Measurements from ENCODE around the gene MAGIX. TPM values are rescaled to one million over a fixed set of nuclear protein-coding genes. Genes with fewer than 3 reads are reported as not detected.

The MAGIX gene
- polyA plus RNA-seq, 1 of the 3 experiments (the other 2 are of a cell fraction) = 1.1 TPM

DNA sequence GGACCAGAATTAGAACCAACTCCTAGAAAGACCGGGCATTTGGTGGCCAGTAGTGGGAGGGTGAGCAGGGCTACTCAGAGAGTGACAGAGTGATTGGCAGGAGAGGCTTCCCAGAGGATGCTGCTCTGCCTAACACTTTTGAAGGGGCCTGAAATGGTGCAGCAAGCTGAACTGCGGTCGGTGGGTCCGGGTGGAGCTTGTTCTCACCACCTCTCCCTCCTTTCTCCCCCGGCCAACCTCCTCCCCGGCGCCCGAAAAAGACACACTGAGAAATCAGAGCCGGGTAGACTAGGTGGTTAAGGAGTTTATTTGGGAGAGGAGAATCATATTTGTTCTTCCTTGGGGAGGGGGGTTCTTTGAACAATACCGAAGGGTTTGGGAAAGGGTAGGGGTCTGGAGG lies 25.0 kb downstream of the MAGIX start:
- Histone ChIP-seq H3K4me2 (no peak overlapping the region), H3K9ac (no peak overlapping the region), H3K4me3 (ENCODE audit: low read depth in 2 of 2, low read length in 1 of 2) (no peak overlapping the region), H4K20me1 (ENCODE audit: insufficient read depth) (no peaks in the 10 kb centered on the region), H3K27ac (ENCODE audit: low read depth in 2 of 2, low read length in 1 of 2) (no peak overlapping the region), H3K4me1 (ENCODE audit: control insufficient read depth in 1 of 2, insufficient read depth in 2 of 2, low read depth in 1 of 2, low read length in 1 of 2) (no peaks in the 10 kb centered on the region; a peak in 1 of 4 replicates), H3K36me3 (replicated peaks in 1 of 2; ENCODE audit: control insufficient read depth in 1 of 2, insufficient read depth in 2 of 2, low read length in 1 of 2) (no peaks in the 10 kb centered on the region), H3F3A (replicated peaks; ENCODE audit: insufficient read depth) (no peaks in the 10 kb centered on the region), H3K9me3 (no peaks in the 10 kb centered on the region), H3K79me2 (ENCODE audit: insufficient read depth) (no peaks in the 10 kb centered on the region), H3K9me2 (no peaks in the 10 kb centered on the region), H2AFZ (ENCODE audit: low read depth) (no peak overlapping the region), H3K27me3 (ENCODE audit: insufficient read depth) (peaks cover 5% of the 10 kb centered on the region; the same call in 1 of the 2 replicates)
- ChIA-PET CTCF (no interaction called here), POLR2A (no interaction called here)
- WGBS (ENCODE audit: low lambda C conversion rate) = 56% methylated on average over 10 of the region's 10 CpGs
- TF ChIP-seq TAF1 (IDR thresholded peaks at IDR 0.05; ENCODE audit: borderline replicate concordance, low read depth, low read length) = no peak
- TF ChIP-seq FOXJ3 (CRISPR knock-in tag; IDR thresholded peaks at IDR 0.05) = no peak
- TF ChIP-seq EP300 (IDR thresholded peaks at IDR 0.05; ENCODE audit: borderline replicate concordance in 1 of 2, low read depth in 1 of 2, low read length in 1 of 2) = no peak
- no peak for TF ChIP-seq RAD21 (IDR thresholded peaks at IDR 0.05; ENCODE audit: low read length)
- TF ChIP-seq, protein P1, sequence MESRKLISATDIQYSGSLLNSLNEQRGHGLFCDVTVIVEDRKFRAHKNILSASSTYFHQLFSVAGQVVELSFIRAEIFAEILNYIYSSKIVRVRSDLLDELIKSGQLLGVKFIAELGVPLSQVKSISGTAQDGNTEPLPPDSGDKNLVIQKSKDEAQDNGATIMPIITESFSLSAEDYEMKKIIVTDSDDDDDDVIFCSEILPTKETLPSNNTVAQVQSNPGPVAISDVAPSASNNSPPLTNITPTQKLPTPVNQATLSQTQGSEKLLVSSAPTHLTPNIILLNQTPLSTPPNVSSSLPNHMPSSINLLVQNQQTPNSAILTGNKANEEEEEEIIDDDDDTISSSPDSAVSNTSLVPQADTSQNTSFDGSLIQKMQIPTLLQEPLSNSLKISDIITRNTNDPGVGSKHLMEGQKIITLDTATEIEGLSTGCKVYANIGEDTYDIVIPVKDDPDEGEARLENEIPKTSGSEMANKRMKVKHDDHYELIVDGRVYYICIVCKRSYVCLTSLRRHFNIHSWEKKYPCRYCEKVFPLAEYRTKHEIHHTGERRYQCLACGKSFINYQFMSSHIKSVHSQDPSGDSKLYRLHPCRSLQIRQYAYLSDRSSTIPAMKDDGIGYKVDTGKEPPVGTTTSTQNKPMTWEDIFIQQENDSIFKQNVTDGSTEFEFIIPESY (IDR thresholded peaks at IDR 0.05; ENCODE audit: borderline replicate concordance, low read depth) = no peak
- TF ChIP-seq, protein P2, sequence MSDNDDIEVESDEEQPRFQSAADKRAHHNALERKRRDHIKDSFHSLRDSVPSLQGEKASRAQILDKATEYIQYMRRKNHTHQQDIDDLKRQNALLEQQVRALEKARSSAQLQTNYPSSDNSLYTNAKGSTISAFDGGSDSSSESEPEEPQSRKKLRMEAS (IDR thresholded peaks at IDR 0.05; ENCODE audit: low read depth) = no peak
- no peak for TF ChIP-seq ELF1 (IDR thresholded peaks at IDR 0.05)
- no peak for TF ChIP-seq GATA2 (CRISPR knock-in tag; IDR thresholded peaks at IDR 0.05)
- TF ChIP-seq RXRA (IDR thresholded peaks at IDR 0.05; ENCODE audit: borderline replicate concordance, low read depth) = no peak
- no peak for TF ChIP-seq TCF12 (IDR thresholded peaks at IDR 0.05)
- no peak for TF ChIP-seq GABPA (IDR thresholded peaks at IDR 0.05; ENCODE audit: low read depth)
- TF ChIP-seq MXI1 (IDR thresholded peaks at IDR 0.05; ENCODE audit: low read depth, low read length) = no peak
- DNase-seq = no peak

DNA sequence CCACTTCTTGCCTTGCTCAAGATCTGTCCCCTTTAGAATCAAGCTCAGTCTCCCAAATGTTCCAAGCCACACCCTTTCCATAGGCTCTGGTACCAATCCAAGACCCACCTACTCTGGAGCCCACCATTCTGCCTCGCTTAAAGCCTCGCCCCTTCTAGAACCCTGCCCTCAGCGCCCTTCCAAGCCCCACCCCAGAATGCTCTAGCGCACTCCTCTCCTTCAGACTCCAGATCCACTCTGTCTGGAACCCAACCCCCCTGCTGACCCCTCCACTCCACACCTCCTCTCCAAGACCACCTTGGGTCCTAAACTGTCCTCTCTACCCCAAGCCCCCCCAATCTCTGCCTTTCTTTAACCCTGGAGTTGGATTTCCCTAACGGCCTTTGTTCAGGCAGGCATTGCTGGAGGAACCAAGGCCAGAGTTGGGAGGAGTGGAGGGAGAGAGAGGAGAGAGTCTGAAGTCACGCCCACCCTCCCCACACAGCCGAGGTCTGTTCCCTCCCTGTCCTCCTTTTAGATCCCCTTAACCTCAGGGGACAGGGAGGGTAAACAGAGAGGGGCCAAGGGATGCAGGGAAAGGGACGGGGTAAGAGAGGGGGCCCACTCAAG lies 26.0 kb downstream of the MAGIX start:
- peaks cover 5% of the 10 kb centered on the region; the same call in 1 of the 2 replicates for H3K27me3 ChIP-seq (ENCODE audit: insufficient read depth)
- H3F3A ChIP-seq (replicated peaks; ENCODE audit: insufficient read depth) = no peaks in the 10 kb centered on the region
- no peaks in the 10 kb centered on the region for H3K9me2 ChIP-seq
- H4K20me1 ChIP-seq (ENCODE audit: insufficient read depth) = no peaks in the 10 kb centered on the region
- H3K9me3 ChIP-seq = no peaks in the 10 kb centered on the region
- H3K4me1 ChIP-seq (ENCODE audit: control insufficient read depth in 1 of 2, insufficient read depth in 2 of 2, low read depth in 1 of 2, low read length in 1 of 2) = no peaks in the 10 kb centered on the region; a peak in 1 of 4 replicates
- H3K36me3 ChIP-seq (replicated peaks in 1 of 2; ENCODE audit: control insufficient read depth in 1 of 2, insufficient read depth in 2 of 2, low read length in 1 of 2) = no peaks in the 10 kb centered on the region
- no peak overlapping the region for H3K4me2 ChIP-seq
- ChIA-PET CTCF (no interaction called here), POLR2A (interaction anchor here (0.8 to 1.2 kb wide), 2 partner anchors 22 to 94 kb away, joined by 3 to 4 read pairs; no protein-coding TSS in a partner anchor)
- H3K79me2 ChIP-seq (ENCODE audit: insufficient read depth) = no peaks in the 10 kb centered on the region
- H3K9ac ChIP-seq = no peak overlapping the region
- H3K4me3 ChIP-seq (ENCODE audit: low read depth in 2 of 2, low read length in 1 of 2) = no peak overlapping the region
- no peak for TF ChIP-seq RCOR1 (IDR thresholded peaks at IDR 0.05; ENCODE audit: low read length)
- TF ChIP-seq, protein P3, sequence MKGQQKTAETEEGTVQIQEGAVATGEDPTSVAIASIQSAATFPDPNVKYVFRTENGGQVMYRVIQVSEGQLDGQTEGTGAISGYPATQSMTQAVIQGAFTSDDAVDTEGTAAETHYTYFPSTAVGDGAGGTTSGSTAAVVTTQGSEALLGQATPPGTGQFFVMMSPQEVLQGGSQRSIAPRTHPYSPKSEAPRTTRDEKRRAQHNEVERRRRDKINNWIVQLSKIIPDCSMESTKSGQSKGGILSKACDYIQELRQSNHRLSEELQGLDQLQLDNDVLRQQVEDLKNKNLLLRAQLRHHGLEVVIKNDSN (IDR thresholded peaks at IDR 0.05; ENCODE audit: borderline replicate concordance, low read depth) = no peak
- TF ChIP-seq, protein P2 (IDR thresholded peaks at IDR 0.05; ENCODE audit: low read depth) = no peak
- TF ChIP-seq EZH2phosphoT487 (IDR thresholded peaks at IDR 0.05; ENCODE audit: borderline replicate concordance, low read depth) = no peak
- no peak for TF ChIP-seq TEAD4 (IDR thresholded peaks at IDR 0.05; ENCODE audit: borderline replicate concordance, insufficient read depth)
- TF ChIP-seq FOXM1 (IDR thresholded peaks at IDR 0.05; ENCODE audit: low read depth) = no peak
- TF ChIP-seq YY1 (IDR thresholded peaks at IDR 0.05; ENCODE audit: low read depth) = no peak
- no peak for TF ChIP-seq GABPA (IDR thresholded peaks at IDR 0.05; ENCODE audit: low read depth)
- TF ChIP-seq, protein P4, sequence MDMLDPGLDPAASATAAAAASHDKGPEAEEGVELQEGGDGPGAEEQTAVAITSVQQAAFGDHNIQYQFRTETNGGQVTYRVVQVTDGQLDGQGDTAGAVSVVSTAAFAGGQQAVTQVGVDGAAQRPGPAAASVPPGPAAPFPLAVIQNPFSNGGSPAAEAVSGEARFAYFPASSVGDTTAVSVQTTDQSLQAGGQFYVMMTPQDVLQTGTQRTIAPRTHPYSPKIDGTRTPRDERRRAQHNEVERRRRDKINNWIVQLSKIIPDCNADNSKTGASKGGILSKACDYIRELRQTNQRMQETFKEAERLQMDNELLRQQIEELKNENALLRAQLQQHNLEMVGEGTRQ (IDR thresholded peaks at IDR 0.05; ENCODE audit: borderline replicate concordance, low read depth, low read length) = no peak
- no peak for TF ChIP-seq SIN3A (IDR thresholded peaks at IDR 0.05; ENCODE audit: borderline replicate concordance, low read depth, low read length)
- TF ChIP-seq SMC3 (IDR thresholded peaks at IDR 0.05; ENCODE audit: low read depth, low read length) = no peak
- no peak for TF ChIP-seq ELF1 (IDR thresholded peaks at IDR 0.05)
- H3K27ac ChIP-seq (ENCODE audit: low read depth in 2 of 2, low read length in 1 of 2) = no peak overlapping the region
- H2AFZ ChIP-seq (ENCODE audit: low read depth) = no peak overlapping the region
- DNase-seq = no peak
- WGBS (ENCODE audit: low lambda C conversion rate) = 60% methylated on average over 8 of the region's 8 CpGs

All from SK-N-SH (cell line).